Pulmonary artery endothelial cell (primary cell): ENCODE measurements around the gene DAPL1. TPM values are rescaled to one million over a fixed set of nuclear protein-coding genes. Genes with fewer than 3 reads are reported as not detected.
A peak's percentile ranks its signal among the peaks of the same experiment; 100 is the strongest.

Experiments used
- DNase-seq: peaks from one replicate; pipeline ENCODE4 v3.0.0-alpha.2; 2011; ENCODE audit warnings: low read depth, low spot score
- total RNA-seq: library from RNA; depleted of rRNA; stranded (reverse); fragments of >200 nt; gene quantifications from 2 replicates; pipeline ENCODE4 v1.2.3, GENCODE V29; 2014

The DAPL1 gene
- not detected in 2 replicates for total RNA-seq

GRCh38 chr2:158795195-158795924 is at the start of gene DAPL1:
TSS of gene DAPL1 (plus strand) at chr2:158795317. CDS start at chr2:158795373, 56 bp downstream.
- DNase-seq: no peak

- DNase-seq: no peak
These were observed 49.2 kb upstream of the DAPL1 start for GRCh38 chr2:158745866-158746382.

- DNase-seq: no peak
These were observed 48.6 kb upstream of the DAPL1 start for GRCh38 chr2:158746488-158746887.

GRCh38 chr2:158747281-158747680 is 47.8 kb upstream of the DAPL1 start:
- DNase-seq: no peak

GRCh38 chr2:158748926-158749590 is 46.1 kb upstream of the DAPL1 start:
- no peak for DNase-seq

GRCh38 chr2:158750458-158751125 is 44.5 kb upstream of the DAPL1 start:
- DNase-seq: no peak

GRCh38 chr2:158753641-158754611 is 41.2 kb upstream of the DAPL1 start:
- peak; percentile 36 for DNase-seq

- DNase-seq: no peak
These were observed 39.6 kb upstream of the DAPL1 start for GRCh38 chr2:158755310-158756087.

GRCh38 chr2:158756331-158756730 is 38.8 kb upstream of the DAPL1 start:
- DNase-seq: no peak

GRCh38 chr2:158756976-158757375 is 38.1 kb upstream of the DAPL1 start:
- no peak for DNase-seq

- DNase-seq: no peak
These were observed 34.2 kb upstream of the DAPL1 start for GRCh38 chr2:158760887-158761286.

- DNase-seq: no peak
These were observed 33.5 kb upstream of the DAPL1 start for GRCh38 chr2:158761621-158762020.

GRCh38 chr2:158762336-158762735 is 32.8 kb upstream of the DAPL1 start:
- DNase-seq: no peak

- no peak for DNase-seq
These were observed 28.6 kb upstream of the DAPL1 start for GRCh38 chr2:158766524-158766923.

- DNase-seq: no peak
These were observed 22.6 kb upstream of the DAPL1 start for GRCh38 chr2:158772306-158773078.

GRCh38 chr2:158773121-158773520 is 22.0 kb upstream of the DAPL1 start:
- DNase-seq: no peak

GRCh38 chr2:158774681-158775080 is 20.4 kb upstream of the DAPL1 start:
- DNase-seq: no peak

- no peak for DNase-seq
These were observed 19.7 kb upstream of the DAPL1 start for GRCh38 chr2:158775273-158776027.

GRCh38 chr2:158776231-158776630 is 18.9 kb upstream of the DAPL1 start:
- no peak for DNase-seq
